Neural progenitor cell (in vitro differentiated cells): ENCODE data around the gene TMEM63B.

ENCODE experiments used
- CTCF ChIP-seq: fragments of 200-600 bp; sonication (generic); IDR thresholded peaks from 2 replicates; pipeline ENCODE4 v1.5.1; 2017; ENCODE audit warnings: antibody characterized with exemption, mild to moderate bottlenecking
- EZH2 ChIP-seq: fragments of 200-600 bp; sonication (generic); IDR thresholded peaks from 2 replicates; pipeline ENCODE4 v1.6.1; 2017; ENCODE audit warnings: antibody characterized with exemption, mild to moderate bottlenecking, moderate library complexity

GRCh38 chr6:44133981-44134711, 6.8 kb downstream of the TMEM63B start:
- TF ChIP-seq CTCF (no peak), EZH2 (no peak)
